GM12874 (cell line): ENCODE data around the gene IGFBP2.

Experiments used
- CTCF ChIP-seq: IDR thresholded peaks from 2 replicates; pipeline ENCODE4 v1.5.1; 2011; ENCODE audit warnings: low read depth, mild to moderate bottlenecking, control low read depth, low read length, moderate library complexity; ENCODE audit not compliant: insufficient read depth

Gene IGFBP2

GRCh38 chr2:216663106-216663505 is 29.9 kb downstream of the IGFBP2 start:
- TF ChIP-seq CTCF: no peak

- TF ChIP-seq CTCF: no peak
These were observed 30.6 kb downstream of the IGFBP2 start for GRCh38 chr2:216663846-216664245.

- 0 out of 2 replicates have a peak, but pooled peaks have one; percentile 9 for TF ChIP-seq CTCF
These were observed 31.4 kb downstream of the IGFBP2 start for GRCh38 chr2:216664593-216665034.

- TF ChIP-seq CTCF: no peak
These were observed 32.0 kb downstream of the IGFBP2 start for GRCh38 chr2:216665242-216665641.

- TF ChIP-seq CTCF: no peak
These were observed 32.5 kb downstream of the IGFBP2 start for GRCh38 chr2:216665717-216666116.

- TF ChIP-seq CTCF: peak; percentile 97
These were observed 33.4 kb downstream of the IGFBP2 start for GRCh38 chr2:216666461-216667233.

- TF ChIP-seq CTCF: no peak
These were observed 37.3 kb downstream of the IGFBP2 start for GRCh38 chr2:216670266-216671080.
